Measurements from ENCODE around the gene FRY.

The FRY gene

DNA sequence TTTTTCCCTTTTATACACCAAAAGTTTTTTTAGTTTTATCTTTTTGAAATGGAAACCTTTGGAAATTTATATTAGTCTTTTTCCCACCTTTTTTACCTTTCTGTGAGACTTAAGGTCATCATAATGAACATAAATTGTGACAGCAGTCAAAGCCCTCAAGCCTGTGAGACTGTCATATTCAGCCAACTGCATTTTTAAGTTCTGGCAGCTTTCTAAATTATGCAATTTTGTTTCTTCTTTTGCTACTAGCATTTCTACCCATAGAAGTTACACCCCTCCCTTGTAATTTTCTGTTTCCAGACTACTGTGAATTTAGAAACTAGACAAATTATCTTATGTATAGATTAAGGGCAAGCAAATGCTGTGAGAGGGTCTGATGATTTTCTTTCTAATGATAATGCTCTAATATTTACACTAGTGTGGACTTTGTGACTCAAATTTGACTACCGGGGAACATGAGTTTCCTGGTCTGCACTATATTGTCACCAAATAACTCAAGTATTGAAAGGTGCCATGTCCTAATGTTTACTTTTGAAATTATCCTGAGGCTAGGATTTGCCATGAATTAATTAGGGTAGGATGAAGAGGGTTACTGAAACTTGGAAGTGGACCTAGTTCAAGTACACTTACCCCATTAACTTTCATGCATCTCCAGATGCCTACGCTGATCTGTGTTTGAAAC is 43.7 kb downstream of the FRY start:
- intact Hi-C loops (cut with DNase I), result no loop called here
- no peak for DNase-seq

- intact Hi-C loops (cut with DNase I), result no loop called here
- DNase-seq, result no peak
Measured at GRCh38 chr13:32079587-32079986, 48.0 kb downstream of the FRY start.

- intact Hi-C loops (cut with DNase I), result no loop called here
- DNase-seq, result no peak
Measured at GRCh38 chr13:32080328-32080744, 48.8 kb downstream of the FRY start.

- no peak for DNase-seq
- intact Hi-C loops (cut with DNase I), result no loop called here
Measured at GRCh38 chr13:32081591-32081990, 50.0 kb downstream of the FRY start.

- DNase-seq, result no peak
- intact Hi-C loops (cut with DNase I), result no loop called here
Measured at GRCh38 chr13:32086366-32086765, 54.8 kb downstream of the FRY start.

- DNase-seq, result no peak
- intact Hi-C loops (cut with DNase I), result no loop called here
Measured at GRCh38 chr13:32086791-32087441, 55.3 kb downstream of the FRY start.

DNA sequence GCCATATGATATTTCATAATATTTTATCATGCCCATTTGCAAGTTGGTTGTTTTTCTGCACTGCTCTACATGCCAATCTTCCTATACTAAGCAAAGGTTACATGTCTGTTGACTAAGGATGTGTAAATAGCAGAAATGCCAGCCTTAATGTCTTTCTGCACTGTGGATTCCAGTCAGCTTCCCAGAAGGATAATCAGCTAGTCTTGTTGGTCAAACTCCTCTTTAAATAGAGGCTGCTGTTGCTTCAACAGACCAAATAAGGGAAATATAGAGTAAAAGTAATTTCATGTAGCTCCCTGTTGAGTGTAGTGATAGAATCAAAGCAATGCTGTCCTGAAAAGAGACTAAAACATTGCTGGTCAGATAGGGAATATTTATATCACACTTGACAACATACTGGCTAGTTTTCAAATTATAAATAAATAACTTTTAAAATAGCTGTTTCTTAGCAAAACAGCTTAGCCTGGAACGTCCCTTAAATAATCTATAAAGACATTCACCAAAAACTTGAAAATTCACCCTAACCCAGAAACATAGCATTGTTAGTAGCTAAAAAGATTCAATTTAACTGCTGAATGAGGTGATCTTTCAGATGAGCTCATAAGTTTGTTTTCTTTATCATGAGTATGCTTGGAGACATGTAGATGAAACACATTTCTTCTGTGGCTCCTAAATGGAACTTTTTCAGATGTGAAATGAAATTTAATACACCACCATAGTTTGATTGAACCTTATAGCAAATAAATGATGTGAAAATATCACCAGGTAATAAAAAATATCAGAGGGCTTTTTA is 56.6 kb downstream of the FRY start:
- intact Hi-C loops (cut with DNase I), result no loop called here
- DNase-seq, result no peak

GRCh38 chr13:32092496-32092895 is 60.9 kb downstream of the FRY start:
- no peak for DNase-seq
- intact Hi-C loops (cut with DNase I), result no loop called here

- intact Hi-C loops (cut with DNase I), result no loop called here
- no peak for DNase-seq
Measured at GRCh38 chr13:32093006-32093405, 61.4 kb downstream of the FRY start.

GRCh38 chr13:32098272-32098671 is 66.7 kb downstream of the FRY start:
- DNase-seq, result no peak
- intact Hi-C loops (cut with DNase I), result no loop called here

GRCh38 chr13:32105653-32106313 is 74.2 kb downstream of the FRY start:
- intact Hi-C loops (cut with DNase I), result no loop called here
- no peak for DNase-seq

- no peak for DNase-seq
- intact Hi-C loops (cut with DNase I), result no loop called here
Measured at GRCh38 chr13:32107474-32107873, 75.9 kb downstream of the FRY start.

GRCh38 chr13:32107973-32108372 is 76.4 kb downstream of the FRY start:
- DNase-seq, result no peak
- intact Hi-C loops (cut with DNase I), result no loop called here

- no peak for DNase-seq
- intact Hi-C loops (cut with DNase I), result no loop called here
Measured at GRCh38 chr13:32113532-32113931, 82.0 kb downstream of the FRY start.

- intact Hi-C loops (cut with DNase I), result no loop called here
- no peak for DNase-seq
Measured at GRCh38 chr13:32114284-32114950, 82.8 kb downstream of the FRY start.

- no peak for DNase-seq
- intact Hi-C loops (cut with DNase I), result no loop called here
Measured at GRCh38 chr13:32115066-32115465, 83.5 kb downstream of the FRY start.

- DNase-seq, result no peak
- intact Hi-C loops (cut with DNase I), result no loop called here
Measured at GRCh38 chr13:32116210-32116609, 84.6 kb downstream of the FRY start.

DNA sequence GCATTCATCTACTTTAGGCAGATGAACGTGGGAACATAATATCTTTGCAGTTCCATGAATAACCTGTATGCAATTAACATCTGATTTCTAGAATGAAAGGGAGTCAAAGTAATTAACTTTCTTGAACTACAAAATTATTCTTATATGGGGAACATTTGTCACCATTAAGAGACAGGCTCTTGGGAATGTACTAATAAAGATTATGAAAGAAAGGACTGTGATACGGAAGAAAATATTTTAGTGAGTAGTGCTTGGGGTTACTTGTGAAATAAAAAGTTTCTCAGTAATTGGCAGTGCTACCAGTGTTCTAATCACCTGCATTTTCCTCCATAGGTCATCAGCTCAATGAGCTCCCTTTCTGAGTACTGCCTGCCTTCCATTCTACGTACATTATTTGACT is 85.4 kb downstream of the FRY start:
- intact Hi-C loops (cut with DNase I), result no loop called here
- DNase-seq, result no peak

DNA sequence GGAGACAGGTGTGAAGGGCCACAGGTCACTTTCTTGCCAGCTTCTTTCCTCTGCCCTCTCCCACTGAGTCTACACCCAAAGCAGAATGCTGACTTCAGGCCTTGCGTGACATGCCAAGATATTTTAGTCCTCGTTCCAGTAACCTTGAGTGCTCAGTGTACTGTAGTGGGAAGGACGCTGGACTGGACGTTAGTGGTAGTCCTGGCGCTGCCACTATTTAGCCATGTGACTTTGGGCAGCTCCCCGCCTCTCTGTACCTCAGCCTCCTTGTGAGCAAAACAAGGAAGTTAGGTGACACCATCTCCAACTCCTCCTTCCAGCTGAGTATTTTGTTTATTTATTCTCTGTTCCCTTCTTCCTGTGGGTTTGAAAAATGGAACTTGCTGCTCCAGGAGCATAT is 86.1 kb downstream of the FRY start:
- no peak for DNase-seq
- intact Hi-C loops (cut with DNase I), result no loop called here

DNA sequence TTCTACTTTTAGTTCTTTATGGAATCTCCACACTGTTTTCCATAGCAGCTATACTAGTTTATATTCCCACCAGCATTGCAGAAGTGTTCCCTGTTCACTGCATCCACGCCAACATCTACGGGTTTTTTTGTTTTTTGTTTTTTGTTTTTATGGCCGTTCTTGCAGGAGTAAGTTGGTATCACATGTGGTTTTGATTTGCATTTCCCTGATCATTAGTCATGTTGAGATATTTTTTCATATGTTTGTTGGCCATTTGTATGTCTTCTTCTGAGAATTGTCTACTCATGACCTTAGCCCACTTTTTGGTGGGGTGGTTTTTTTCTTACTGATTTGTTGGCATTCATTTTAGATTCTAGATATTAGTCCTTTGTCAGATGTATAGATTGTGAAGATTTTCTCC is 89.7 kb downstream of the FRY start:
- intact Hi-C loops (cut with DNase I), result no loop called here
- DNase-seq, result no peak

DNA sequence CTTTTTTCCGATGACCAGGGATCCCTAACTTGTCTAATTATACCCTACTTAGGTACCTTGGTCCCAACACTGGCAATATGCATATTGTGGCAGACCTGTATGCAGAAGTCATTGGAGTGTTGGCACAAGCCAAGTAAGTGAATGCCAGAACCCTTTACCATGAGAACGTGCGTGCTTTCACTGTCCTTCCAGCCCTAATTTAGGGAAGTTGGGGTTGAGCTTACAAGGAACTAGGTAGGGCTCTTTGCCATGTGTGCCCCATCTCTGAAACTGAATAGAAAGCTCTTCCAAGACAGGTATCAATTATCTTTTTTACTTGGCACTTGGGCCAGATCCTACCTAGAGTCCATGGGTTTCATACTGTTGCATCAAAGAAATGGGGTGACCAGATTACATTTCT is 93.2 kb downstream of the FRY start:
- intact Hi-C loops (cut with DNase I), result no loop called here
- no peak for DNase-seq

Data from posterior cingulate gyrus (tissue), 11 donors.